ENCODE measurements around the gene IPO11.
"Not testable (repeated sequence)": the region's sequence is repeated elsewhere in the genome, so short reads cannot be mapped to it uniquely, and the experiment has no call there.

IPO11 gene

GRCh38 chr5:62652225-62652624 is 239.7 kb downstream of the IPO11 start:
- no peak for DNase-seq

- no peak for DNase-seq
Observed at GRCh38 chr5:62653001-62653863, 240.7 kb downstream of the IPO11 start.

- no peak for DNase-seq
Observed at GRCh38 chr5:62653864-62654575, 241.5 kb downstream of the IPO11 start.

GRCh38 chr5:62657772-62658171 is 245.2 kb downstream of the IPO11 start:
- not testable (repeated sequence) for DNase-seq

- no peak for DNase-seq
Observed at GRCh38 chr5:62661126-62661525, 248.6 kb downstream of the IPO11 start.

GRCh38 chr5:62662521-62662920 is 250.0 kb downstream of the IPO11 start:
- no peak for DNase-seq

GRCh38 chr5:62671479-62671878 is 258.9 kb downstream of the IPO11 start:
- DNase-seq = no peak

GRCh38 chr5:62676596-62676995 is 264.0 kb downstream of the IPO11 start:
- DNase-seq = not testable (repeated sequence)
